BLaER1 (cell line): Measurements from ENCODE around the gene MYCBPAP.

Experiments
- H3K27ac ChIP-seq: shearing (Covaris generic); formaldehyde crosslinking; 2 replicates; pipeline ENCODE4 v1.8.1; 2022
- H3K27me3 ChIP-seq: shearing (Covaris generic); formaldehyde crosslinking; 2 replicates; pipeline ENCODE4 v1.8.1; 2022
- H3K36me3 ChIP-seq: shearing (Covaris generic); formaldehyde crosslinking; 2 replicates; pipeline ENCODE4 v1.8.1; 2022
- H3K4me1 ChIP-seq: shearing (Covaris generic); formaldehyde crosslinking; 2 replicates; pipeline ENCODE4 v1.8.1; 2022
- H3K4me2 ChIP-seq: shearing (Covaris generic); formaldehyde crosslinking; 2 replicates; pipeline ENCODE4 v1.8.1; 2022
- H3K4me3 ChIP-seq: shearing (Covaris generic); formaldehyde crosslinking; 2 replicates; pipeline ENCODE4 v1.8.1; 2022
- H3K9ac ChIP-seq: shearing (Covaris generic); formaldehyde crosslinking; 2 replicates; pipeline ENCODE4 v1.8.1; 2022
- H3K9me3 ChIP-seq: shearing (Covaris generic); formaldehyde crosslinking; 2 replicates; pipeline ENCODE4 v1.8.1; 2022
- H4K20me1 ChIP-seq: shearing (Covaris generic); formaldehyde crosslinking; 2 replicates; pipeline ENCODE4 v1.8.1; 2022
- Cebpa-rat ChIP-seq: shearing (Covaris generic); IDR thresholded peaks from 2 replicates; pipeline ENCODE4 v1.8.1; 2022

The MYCBPAP gene

DNA sequence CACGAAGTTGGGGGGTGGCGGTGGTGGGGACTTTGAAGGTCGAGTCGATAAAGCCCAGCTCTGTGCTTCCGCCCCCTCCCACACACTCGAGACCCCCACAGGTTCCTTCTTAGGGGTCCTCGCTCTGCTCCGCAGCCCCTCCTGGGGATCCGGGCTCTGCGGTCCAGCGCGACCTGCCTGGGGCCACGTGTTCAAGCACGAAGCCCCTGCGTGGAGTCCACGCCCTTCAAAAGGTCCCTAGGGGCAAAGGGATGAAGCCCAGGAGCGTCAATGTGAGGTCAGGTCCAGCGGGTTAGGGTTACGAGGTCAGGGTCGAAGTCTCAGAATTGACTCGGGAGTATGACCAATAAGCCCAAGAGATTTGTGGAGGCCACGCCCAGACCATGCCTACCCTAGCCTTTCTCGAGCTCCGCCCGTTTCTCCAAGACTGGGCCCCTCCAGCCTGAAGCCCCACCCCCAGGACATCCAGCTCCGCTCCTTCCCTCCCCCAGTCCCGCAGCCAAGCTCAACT is 51.5 kb downstream of the MYCBPAP start:
- H4K20me1 ChIP-seq, result peaks cover 54% of the 10 kb centered on the region
- H3K36me3 ChIP-seq, result no peaks in the 10 kb centered on the region
- H3K9me3 ChIP-seq, result no peaks in the 10 kb centered on the region
- peak overlapping the region; percentile 98 for H3K4me2 ChIP-seq
- peak overlapping the region; percentile 68; the same call in 1 of the 2 replicates for H3K4me3 ChIP-seq
- H3K4me1 ChIP-seq, result peaks cover 30% of the 10 kb centered on the region
- H3K27me3 ChIP-seq, result peaks cover 86% of the 10 kb centered on the region
- TF ChIP-seq Cebpa-rat, result no peak
- no peak overlapping the region for H3K9ac ChIP-seq
- no peak overlapping the region for H3K27ac ChIP-seq

DNA sequence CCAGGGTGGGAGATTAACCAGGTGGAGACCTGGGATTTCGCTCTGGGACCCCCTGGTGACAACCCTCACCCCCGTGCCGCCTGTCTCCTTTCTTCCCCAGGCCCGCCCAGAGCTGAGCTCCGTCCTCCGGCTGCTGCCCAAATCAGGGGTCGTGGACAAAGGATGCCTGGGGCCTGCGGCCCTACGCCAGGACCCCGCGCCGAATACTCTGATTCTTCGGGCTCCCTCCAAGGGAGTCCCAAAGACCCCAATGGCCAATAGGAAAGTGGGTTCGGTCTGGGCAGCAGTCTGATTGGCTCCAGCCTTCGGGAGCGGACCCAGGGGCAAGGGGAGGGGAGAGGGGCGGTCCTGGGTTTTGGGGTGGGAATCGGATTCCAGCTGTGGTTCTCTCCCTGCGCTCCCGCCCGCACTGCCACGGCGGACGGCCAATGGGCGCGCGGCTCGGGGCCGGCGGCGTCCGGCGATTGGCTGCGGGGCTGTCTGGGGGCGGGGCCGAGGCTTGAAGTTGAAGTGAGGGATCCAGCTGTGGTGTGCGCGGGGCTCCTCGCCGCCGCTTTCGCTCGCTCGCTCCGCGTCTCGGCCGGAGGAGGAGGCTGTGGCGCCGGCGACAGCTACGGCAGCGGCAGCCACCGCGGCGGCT is 52.1 kb downstream of the MYCBPAP start, which contains the start of gene CACNA1G:
TSS of gene CACNA1G (plus strand) at position 531 of the 640 bp plus-strand sequence. CDS start 745 bp downstream, outside the sequence.
- Histone ChIP-seq H3K36me3 (no peaks in the 10 kb centered on the region), H3K9ac (no peak within 1 kb of the TSS), H3K4me1 (peaks cover 30% of the 10 kb centered on the region), H3K27me3 (peaks cover 92% of the 10 kb centered on the region), H4K20me1 (peaks cover 54% of the 10 kb centered on the region), H3K27ac (no peak within 1 kb of the TSS), H3K9me3 (no peaks in the 10 kb centered on the region), H3K4me3 (peak within 1 kb of the TSS; percentile 68), H3K4me2 (peak within 1 kb of the TSS; percentile 98)
- no peak for TF ChIP-seq Cebpa-rat

DNA sequence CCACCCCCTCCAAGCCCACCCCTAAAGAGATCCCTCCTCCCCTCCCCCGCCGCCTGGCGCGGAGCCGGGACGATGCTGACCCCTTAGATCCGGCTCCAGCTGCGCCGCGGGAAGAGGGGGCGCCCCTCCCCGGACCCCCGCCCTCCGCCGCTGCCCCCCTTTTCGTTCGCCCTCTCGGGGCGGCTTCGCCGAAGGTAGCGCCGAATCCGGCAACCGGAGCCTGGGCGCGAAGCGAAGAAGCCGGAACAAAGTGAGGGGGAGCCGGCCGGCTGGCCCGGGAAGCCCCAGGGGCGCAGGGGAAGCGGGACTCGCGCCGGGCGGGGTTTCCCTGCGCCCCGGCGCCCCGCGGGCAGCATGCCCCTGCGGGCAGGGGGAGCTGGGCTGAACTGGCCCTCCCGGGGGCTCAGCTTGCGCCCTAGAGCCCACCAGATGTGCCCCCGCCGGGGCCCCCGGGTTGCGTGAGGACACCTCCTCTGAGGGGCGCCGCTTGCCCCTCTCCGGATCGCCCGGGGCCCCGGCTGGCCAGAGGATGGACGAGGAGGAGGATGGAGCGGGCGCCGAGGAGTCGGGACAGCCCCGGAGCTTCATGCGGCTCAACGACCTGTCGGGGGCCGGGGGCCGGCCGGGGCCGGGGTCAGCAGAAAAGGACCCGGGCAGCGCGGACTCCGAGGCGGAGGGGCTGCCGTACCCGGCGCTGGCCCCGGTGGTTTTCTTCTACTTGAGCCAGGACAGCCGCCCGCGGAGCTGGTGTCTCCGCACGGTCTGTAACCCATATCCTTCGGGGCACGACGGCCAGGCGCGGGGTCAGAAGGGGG is 52.9 kb downstream of the MYCBPAP start:
- H3K9ac ChIP-seq, result no peak overlapping the region
- H3K9me3 ChIP-seq, result no peaks in the 10 kb centered on the region
- peaks cover 97% of the 10 kb centered on the region for H3K27me3 ChIP-seq
- H3K27ac ChIP-seq, result no peak overlapping the region
- peak overlapping the region; percentile 98 for H3K4me2 ChIP-seq
- H3K4me1 ChIP-seq, result peaks cover 30% of the 10 kb centered on the region
- H3K4me3 ChIP-seq, result peak overlapping the region; percentile 68
- H4K20me1 ChIP-seq, result peaks cover 54% of the 10 kb centered on the region
- no peaks in the 10 kb centered on the region for H3K36me3 ChIP-seq
- TF ChIP-seq Cebpa-rat, result no peak

DNA sequence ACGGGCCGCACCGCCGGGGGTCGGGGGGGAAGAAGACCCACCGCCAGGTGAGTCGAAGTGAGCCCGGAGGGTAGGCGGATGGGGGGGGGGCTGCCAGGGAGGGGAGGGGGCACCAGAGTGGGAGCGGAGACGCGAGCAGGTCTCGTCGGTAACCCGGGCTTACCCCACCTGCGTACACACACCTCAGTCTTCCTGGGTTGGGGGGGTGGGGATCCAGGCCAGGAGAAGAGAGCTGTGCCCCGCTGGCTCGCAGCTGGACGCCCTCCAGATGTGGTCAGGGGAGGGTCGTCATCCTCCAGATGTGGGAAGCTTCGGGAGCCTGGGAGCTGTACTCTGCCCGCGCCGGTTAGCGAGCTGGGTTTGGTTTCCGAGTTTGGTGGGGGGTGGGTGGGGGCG is 53.5 kb downstream of the MYCBPAP start:
- no peaks in the 10 kb centered on the region for H3K9me3 ChIP-seq
- H3K27ac ChIP-seq, result no peak overlapping the region
- no peaks in the 10 kb centered on the region for H3K36me3 ChIP-seq
- no peak overlapping the region for H3K9ac ChIP-seq
- peaks cover 99% of the 10 kb centered on the region for H3K27me3 ChIP-seq
- peaks cover 54% of the 10 kb centered on the region for H4K20me1 ChIP-seq
- TF ChIP-seq Cebpa-rat, result no peak
- H3K4me1 ChIP-seq, result peaks cover 30% of the 10 kb centered on the region
- no peak overlapping the region for H3K4me3 ChIP-seq
- peak overlapping the region; percentile 98; the same call in 1 of the 2 replicates for H3K4me2 ChIP-seq

DNA sequence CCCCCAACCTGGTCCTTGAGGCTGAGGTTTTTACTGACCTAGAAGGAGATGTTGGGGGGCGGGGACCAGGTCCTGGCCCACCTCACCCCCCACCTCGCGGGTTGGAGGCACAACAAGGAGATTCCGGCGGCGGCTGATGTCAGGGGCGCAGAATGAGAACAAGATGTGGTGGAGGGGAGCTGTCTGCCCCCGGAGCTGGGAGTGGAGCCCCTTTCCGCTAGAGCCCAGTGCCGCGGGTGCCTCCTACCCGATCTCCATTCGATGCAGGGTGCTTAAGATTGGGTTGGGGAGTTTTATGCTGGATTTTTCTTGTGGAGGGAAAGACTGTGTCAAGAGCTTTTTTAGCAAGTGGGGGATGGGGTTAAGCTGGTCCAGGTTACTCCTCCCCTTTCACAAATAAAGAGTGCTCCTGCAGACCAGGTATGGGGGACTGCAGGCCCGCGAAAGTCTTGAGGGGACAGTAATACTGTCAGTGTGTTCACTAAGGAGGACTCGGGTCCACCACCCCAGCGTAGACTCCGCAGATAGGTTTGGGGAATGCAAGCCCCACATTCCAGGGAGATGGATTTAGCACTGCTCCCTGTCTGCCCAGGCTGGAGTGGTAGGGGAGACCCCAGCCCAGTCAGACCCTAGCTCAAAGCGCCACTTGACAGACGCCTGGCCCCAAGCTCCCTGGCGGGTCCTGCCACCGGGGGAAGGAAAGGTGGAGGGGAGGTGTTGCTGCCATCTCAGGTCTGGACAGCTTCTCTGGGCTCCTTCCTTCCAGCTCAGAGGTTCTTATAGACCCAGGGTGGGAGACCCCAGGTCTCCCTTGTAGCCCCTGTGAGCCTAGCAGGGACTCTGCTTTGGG is 54.2 kb downstream of the MYCBPAP start:
- Histone ChIP-seq H3K27ac (no peak overlapping the region), H3K36me3 (no peaks in the 10 kb centered on the region), H3K4me1 (peaks cover 30% of the 10 kb centered on the region), H4K20me1 (peaks cover 54% of the 10 kb centered on the region), H3K9ac (no peak overlapping the region), H3K27me3 (peaks cover 98% of the 10 kb centered on the region), H3K9me3 (no peaks in the 10 kb centered on the region), H3K4me2 (peak overlapping the region; percentile 26; the same call in 1 of the 2 replicates), H3K4me3 (no peak overlapping the region)
- no peak for TF ChIP-seq Cebpa-rat

DNA sequence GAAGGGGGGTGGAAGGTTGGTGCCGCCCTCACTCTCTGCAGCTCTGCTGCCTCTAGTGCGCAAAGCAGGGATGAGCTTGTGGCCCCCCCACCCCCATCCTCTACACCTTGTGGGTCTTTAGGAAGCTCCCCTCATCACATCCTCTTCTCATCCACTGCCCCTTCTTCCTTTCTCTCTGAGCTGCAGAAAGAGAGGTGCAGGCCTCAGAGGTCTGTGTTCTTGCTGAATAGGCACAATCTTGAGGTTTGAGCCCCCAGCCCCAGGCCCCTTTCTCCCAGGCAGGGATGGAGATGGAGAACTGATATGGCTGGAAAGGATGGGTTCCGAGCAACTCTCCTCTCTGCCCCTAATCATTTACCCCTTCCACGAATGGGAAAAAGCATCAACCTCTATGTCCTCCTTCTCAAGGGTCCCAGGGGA is 54.9 kb downstream of the MYCBPAP start:
- Histone ChIP-seq H3K4me1 (peaks cover 30% of the 10 kb centered on the region), H3K4me3 (no peak overlapping the region)

DNA sequence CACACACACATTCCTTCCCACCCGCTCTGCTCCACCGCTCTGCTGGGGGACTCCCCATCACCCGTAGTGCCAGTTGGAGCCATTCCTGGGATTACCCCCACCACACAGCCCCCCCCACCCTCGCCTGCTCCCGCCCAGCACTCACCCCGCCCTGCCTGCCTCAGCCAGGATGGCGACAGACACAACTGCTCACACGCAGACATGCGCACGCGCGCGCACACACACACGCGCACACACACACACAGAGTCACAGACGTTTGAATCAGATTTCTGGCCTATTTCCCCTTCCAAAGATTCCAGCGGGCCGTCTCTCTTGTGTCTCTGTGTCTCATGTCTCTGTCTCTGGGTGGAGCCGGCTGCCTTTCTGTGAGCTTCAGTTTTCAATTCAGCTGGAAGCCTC is 56.7 kb downstream of the MYCBPAP start:
- Histone ChIP-seq H3K27ac (no peak overlapping the region), H3K4me1 (peaks cover 16% of the 10 kb centered on the region), H3K36me3 (no peaks in the 10 kb centered on the region), H3K4me3 (no peak overlapping the region), H3K9me3 (no peaks in the 10 kb centered on the region), H3K27me3 (peaks cover 74% of the 10 kb centered on the region), H4K20me1 (peaks cover 33% of the 10 kb centered on the region), H3K4me2 (no peak overlapping the region), H3K9ac (no peak overlapping the region)
- no peak for TF ChIP-seq Cebpa-rat

More for the DNA sequence above, 54.9 kb downstream of the MYCBPAP start:
- Histone ChIP-seq H3K9ac (no peak overlapping the region), H3K27me3 (peaks cover 92% of the 10 kb centered on the region), H3K36me3 (no peaks in the 10 kb centered on the region), H3K9me3 (no peaks in the 10 kb centered on the region), H3K4me2 (no peak overlapping the region), H4K20me1 (peaks cover 51% of the 10 kb centered on the region), H3K27ac (no peak overlapping the region)
- TF ChIP-seq Cebpa-rat, result no peak

DNA sequence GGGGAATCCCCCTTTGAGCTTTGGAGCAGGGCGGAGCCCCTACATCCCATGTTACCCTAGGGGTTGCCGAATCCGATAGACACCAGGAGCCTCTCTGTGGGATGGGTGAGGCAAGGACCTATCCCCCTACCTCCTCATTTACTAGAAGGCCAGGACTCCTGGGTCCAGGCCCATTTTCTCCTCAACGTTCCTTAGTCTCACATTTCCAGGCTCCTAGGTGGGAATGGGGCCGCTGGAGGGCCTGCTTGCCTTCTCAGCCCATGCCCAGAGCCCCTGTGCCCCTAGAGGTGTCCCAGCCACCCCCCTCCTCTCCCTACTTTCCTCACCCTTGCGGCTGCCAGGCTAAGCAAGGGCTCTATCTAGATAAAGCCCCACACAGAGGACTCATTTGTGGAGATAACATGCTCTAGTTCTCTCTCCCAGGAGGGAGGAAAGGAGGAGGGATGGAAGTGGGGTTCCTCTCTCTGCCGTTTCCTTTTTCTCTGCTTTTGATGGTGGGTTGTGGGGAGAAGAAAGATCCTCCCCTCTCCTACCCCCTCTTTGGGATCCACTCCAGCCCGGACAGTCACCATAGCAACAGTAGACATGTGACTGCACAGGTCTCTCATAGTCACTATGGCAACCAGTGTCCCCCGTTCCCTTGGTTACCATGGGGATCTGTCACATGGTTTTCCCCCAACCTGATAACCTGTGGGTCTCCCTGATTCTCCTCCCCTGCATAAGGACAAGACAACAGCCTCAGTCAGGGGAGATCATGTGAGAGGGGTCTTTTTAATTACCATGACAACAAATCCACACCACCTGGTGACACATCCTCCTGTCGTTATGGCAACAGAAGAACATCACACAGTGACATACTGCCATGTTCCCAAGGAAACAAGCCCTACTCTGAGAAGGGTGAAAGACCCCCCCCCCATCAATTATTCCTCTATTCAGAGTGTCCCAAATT is 57.4 kb downstream of the MYCBPAP start:
- Histone ChIP-seq H3K4me1 (peaks cover 11% of the 10 kb centered on the region), H3K27me3 (peaks cover 67% of the 10 kb centered on the region), H3K4me3 (no peak overlapping the region), H4K20me1 (peaks cover 27% of the 10 kb centered on the region), H3K9me3 (no peaks in the 10 kb centered on the region), H3K4me2 (no peak overlapping the region), H3K36me3 (no peaks in the 10 kb centered on the region), H3K27ac (no peak overlapping the region), H3K9ac (no peak overlapping the region)
- no peak for TF ChIP-seq Cebpa-rat
